ENCODE results near the gene NRXN2. TPM values are rescaled to one million over a fixed set of nuclear protein-coding genes. Genes with fewer than 3 reads are reported as not detected.

The NRXN2 gene
- total RNA-seq, 1 experiment from 2014 or later: 0.42 TPM

GRCh38 chr11:64744544-64745188, 21.7 kb upstream of the NRXN2 start:
- no peak for DNase-seq (ENCODE audit: low read depth)

- no peak for DNase-seq (ENCODE audit: low read depth)
Observed at GRCh38 chr11:64743591-64744543, 20.9 kb upstream of the NRXN2 start, which contains the start of gene RASGRP2. TSS of gene RASGRP2 (minus strand) at chr11:64744142. CDS start at chr11:64742866, 1,276 bp downstream.

GRCh38 chr11:64742889-64743590, 20.0 kb upstream of the NRXN2 start:
- DNase-seq (ENCODE audit: low read depth): no peak

- DNase-seq (ENCODE audit: low read depth): no peak
Observed at GRCh38 chr11:64742087-64742888, 19.3 kb upstream of the NRXN2 start.

GRCh38 chr11:64741375-64742086, 18.5 kb upstream of the NRXN2 start:
- no peak for DNase-seq (ENCODE audit: low read depth)

- DNase-seq (ENCODE audit: low read depth): no peak
Observed at GRCh38 chr11:64739871-64740270, 16.9 kb upstream of the NRXN2 start.

GRCh38 chr11:64736654-64737053, 13.7 kb upstream of the NRXN2 start:
- no peak for DNase-seq (ENCODE audit: low read depth)

GRCh38 chr11:64735725-64736259, 12.8 kb upstream of the NRXN2 start:
- DNase-seq (ENCODE audit: low read depth): no peak

GRCh38 chr11:64734811-64735724, 12.1 kb upstream of the NRXN2 start:
- no peak for DNase-seq (ENCODE audit: low read depth)

- DNase-seq (ENCODE audit: low read depth): no peak
Observed at GRCh38 chr11:64731601-64732000, 8.6 kb upstream of the NRXN2 start.

GRCh38 chr11:64729851-64730382, 6.9 kb upstream of the NRXN2 start:
- DNase-seq (ENCODE audit: low read depth): no peak

GRCh38 chr11:64728757-64729365, 5.9 kb upstream of the NRXN2 start:
- no peak for DNase-seq (ENCODE audit: low read depth)

GRCh38 chr11:64726867-64727530, 4.0 kb upstream of the NRXN2 start:
- no peak for DNase-seq (ENCODE audit: low read depth)

- no peak for DNase-seq (ENCODE audit: low read depth)
Observed at GRCh38 chr11:64726211-64726641, 3.2 kb upstream of the NRXN2 start.

- DNase-seq (ENCODE audit: low read depth): no peak
Observed at GRCh38 chr11:64724863-64725532, 2.0 kb upstream of the NRXN2 start.

GRCh38 chr11:64723907-64724862, 1.2 kb upstream of the NRXN2 start:
- DNase-seq (ENCODE audit: low read depth): no peak

Measured in HT1080 (cell line).